Cortex of kidney (tissue), 1 donor: ENCODE data around the gene GPC2.
"Not testable (repeated sequence)": the region's sequence is repeated elsewhere in the genome, so short reads cannot be mapped to it uniquely, and the experiment has no call there.

Source experiments
- DNase-seq: peaks from one replicate; lab custom pipeline; 2025; lab: John Stamatoyannopoulos, UW

Gene GPC2

GRCh38 chr7:100200693-100201092 is 23.5 kb upstream of the GPC2 start:
- DNase-seq = no peak

DNA sequence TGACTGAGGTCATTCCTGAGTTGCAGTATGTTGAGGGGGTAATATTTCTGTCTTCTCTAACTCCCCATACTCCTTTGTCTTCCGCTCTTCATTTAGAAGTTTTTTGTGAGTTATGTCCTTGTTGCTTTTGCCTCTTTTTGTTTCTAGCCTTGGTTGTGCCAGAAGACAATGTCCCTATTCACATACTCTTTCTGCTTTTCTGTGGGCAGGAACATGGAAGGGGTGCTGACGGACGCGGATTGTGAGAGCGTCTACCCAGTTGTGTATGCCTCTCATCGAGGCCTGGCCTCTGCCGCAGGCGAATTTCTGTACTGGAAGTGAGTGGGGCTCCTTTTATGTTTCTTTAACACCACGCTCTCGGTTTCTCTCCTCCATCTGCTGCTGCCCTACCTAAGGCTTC is 21.1 kb upstream of the GPC2 start:
- no peak for DNase-seq

- not testable (repeated sequence) for DNase-seq
Observed at GRCh38 chr7:100195901-100196322, 18.7 kb upstream of the GPC2 start.

DNA sequence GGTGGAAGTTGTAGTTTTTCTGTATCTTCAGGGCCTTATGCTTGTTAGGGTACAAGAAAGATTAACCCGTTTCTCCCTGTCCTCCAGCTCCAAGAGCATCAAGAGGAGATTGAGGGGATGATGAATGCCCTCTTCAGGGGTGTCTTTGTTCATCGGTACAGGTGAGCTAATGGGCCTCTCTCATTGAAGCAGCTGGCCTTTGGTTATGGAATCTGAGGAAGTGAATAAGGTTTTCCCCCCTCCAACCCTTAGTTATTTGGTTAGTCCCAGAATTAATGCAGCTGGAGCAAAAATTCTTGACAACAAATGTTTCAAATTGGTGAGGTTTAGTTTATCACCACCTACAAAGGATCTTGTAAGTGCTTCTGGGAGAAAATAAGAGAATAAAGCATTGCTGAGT is 18.0 kb upstream of the GPC2 start:
- no peak for DNase-seq

GRCh38 chr7:100192969-100193368 is 15.8 kb upstream of the GPC2 start:
- no peak for DNase-seq

DNA sequence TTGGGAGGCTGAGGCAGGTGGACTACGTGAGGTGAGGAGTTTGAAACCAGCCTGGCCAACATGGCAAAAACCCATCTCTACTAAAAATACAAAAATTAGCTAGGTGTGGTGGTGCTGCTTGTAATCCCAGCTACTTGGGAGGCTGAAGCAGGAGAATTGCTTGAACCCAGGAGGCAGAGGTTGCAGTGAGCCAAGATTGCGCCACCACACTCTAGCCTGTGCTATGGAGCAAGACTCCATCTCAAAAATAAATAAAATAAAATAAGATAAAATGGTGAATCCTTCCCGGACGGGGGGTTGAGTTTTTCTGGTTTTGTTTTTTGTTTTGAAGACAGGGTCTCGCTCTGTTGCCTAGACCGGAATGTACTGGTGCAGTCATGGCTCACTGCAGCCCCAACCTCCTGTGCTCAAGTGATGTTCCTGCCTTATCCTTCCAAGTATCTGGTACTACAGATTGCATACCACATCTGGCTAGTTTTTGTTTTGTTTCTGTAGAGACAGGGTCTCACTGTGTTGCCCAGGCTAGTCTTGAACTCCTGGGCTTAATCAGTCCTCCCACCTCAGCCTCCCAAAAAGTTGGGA is 15.2 kb upstream of the GPC2 start:
- DNase-seq = not testable (repeated sequence)

DNA sequence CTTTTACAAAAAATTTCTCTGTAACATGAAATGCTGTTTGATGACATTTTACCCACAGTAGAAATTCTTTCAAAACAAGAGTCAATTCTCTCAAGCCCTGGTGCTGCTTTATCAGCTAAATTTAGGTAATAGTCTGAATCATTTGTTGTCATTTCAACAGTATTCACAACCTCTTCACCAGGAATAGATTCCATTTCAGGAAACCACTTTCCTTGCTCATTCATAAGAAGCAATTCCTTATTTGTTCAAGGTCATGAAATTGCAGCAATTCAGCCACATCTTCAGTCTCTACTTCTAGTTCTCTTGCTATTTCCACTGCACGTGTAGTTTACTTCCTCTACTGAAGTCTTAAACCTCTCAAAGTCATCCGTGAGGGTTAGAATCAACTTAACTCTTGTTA is 14.6 kb upstream of the GPC2 start:
- DNase-seq = no peak

- no peak for DNase-seq
Observed at GRCh38 chr7:100190048-100190711, 13.0 kb upstream of the GPC2 start.

GRCh38 chr7:100189061-100189460 is 11.9 kb upstream of the GPC2 start:
- DNase-seq = no peak

GRCh38 chr7:100185726-100186125 is 8.5 kb upstream of the GPC2 start:
- DNase-seq = no peak

DNA sequence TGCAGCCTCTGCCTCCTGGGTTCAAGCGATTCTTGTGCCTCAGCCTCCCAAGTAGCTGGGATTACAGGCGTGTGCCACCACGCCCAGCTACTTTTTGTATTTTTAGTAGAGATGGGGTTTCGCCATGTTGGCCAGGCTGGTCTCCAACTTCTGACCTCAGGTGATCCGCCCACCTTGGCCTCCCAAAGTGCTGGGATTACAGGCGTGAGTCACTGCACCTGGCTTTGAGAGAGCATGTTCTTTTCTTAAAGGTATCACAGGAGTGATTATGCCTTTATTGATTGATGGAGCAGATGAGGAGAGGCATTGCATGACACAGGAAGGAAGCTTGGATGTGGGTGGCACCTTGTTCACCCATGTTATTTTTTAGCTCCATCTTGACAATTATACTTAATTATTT is 5.9 kb upstream of the GPC2 start:
- DNase-seq = not testable (repeated sequence)

- DNase-seq = not testable (repeated sequence)
Observed at GRCh38 chr7:100182616-100183015, 5.4 kb upstream of the GPC2 start.

DNA sequence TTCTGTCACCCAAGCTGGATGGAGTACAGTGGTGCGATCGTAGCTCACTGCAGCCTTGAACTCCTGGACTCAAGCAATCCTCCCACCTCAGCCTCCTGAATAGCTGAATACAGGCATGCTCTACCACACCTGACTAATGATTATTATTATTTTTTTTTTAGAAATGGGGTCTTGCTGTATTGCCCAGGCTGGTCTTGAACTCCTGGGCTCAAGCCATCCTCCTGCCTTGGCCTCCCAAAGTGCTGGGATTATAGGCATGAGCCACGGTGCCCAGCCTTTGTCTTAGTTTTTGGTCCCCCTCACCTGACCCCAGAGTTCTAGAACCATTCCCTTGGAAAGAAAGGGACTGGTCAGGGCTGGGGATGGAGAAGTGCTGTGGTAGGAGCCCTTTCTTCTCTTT is 2.9 kb upstream of the GPC2 start:
- DNase-seq = not testable (repeated sequence)

DNA sequence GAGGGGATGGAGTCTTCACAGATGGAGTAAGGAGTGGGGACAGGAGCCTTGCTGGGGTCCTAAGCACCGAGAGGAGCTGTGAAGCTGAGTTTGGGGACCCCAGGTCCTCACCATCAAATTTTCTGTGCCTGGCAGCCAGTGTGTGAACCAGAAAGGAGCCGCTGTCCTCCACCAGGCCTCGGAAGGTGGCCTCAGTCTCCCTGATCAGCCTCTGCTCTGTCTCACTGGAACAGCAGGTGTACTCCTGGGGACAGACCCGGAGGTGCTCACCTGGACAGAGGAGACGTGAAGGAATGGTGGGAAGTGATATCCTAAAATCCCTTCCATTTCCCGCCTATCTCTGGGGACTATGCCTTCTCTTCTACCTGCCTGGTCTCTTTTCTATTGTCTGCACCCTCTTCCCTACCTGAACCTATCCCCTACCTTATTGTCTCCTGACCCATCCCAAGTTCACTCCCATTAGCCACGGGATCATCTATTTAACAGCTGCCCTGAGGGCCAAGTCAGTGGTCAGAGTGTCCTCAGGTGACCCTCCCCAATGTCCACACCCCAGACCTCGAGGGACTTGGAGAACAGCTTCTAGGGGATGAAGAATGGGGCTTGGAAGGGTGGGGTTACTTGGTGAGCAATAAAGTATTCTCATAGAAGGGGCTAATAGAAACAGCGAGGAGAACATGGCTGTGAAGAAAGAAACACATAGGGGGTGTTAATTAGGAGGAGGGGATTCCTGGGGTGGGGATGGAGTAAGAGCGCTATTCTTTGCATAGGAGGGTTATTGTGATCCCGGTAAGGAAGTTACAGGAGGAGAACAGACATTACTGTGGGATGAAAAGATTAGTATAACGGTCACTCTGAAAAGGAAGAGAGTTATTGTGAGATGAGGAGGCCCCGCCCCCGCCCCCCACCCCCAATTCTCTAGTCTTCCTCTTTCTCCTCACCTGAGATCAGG is 811 bp downstream of the GPC2 start:
- no peak for DNase-seq

- DNase-seq = no peak
Observed at GRCh38 chr7:100175296-100175935, 1.8 kb downstream of the GPC2 start.

- DNase-seq = no peak
Observed at GRCh38 chr7:100174582-100174981, 2.6 kb downstream of the GPC2 start.

DNA sequence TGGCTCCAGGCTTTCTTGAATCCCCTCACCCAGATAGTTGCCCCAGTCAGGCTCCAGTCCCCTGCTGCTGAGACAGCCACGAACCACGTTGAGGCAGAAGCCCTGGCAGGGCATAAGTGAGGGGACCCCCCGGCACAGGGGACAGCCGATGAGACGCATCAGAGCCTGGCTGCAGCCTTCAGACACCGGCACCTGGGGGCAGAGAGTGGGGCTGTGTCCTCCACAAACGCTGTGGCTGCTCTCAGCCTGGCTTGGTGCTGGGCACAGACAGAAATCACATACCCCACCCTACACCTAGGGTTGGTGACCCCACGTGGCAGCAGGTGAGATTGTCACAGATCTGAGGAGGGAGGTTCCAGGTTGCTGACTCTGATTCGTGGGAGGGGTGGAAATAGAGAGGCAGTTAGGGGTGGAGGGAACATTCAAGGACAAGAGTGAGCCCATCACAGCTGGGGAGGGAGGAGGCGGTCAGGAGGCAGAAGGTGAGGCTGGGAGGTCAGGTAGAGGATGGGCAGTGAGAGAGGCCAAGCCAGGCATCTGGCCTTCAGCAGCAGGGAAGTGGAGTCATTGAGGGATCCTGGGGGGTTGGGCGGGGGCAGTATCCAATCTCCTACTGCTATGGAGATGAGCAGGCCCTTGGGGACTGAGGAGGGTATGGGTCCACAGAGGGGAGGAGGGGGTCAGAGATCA is 3.2 kb downstream of the GPC2 start:
- no peak for DNase-seq

DNA sequence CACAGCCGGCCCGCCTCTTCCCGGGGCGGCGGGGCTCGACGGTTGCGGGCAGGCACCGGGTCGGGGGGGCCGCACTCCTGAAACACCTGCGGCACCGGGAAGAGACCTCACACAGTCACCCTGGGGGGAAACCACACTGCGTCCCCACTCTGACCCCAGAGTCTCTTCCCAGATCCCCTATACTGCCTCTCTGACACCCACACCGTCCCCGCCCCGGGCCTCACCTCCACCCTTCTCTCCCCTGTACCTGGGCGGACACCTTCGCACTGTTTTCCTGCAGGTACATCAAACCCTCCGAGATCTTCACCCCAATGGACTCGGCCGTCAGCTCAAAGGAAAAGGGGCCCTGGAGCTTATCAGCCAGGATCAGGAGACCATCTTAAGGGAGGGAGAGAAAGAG is 5.3 kb downstream of the GPC2 start:
- no peak for DNase-seq

GRCh38 chr7:100171087-100171681 is 6.0 kb downstream of the GPC2 start:
- no peak for DNase-seq

GRCh38 chr7:100170101-100170897 is 6.9 kb downstream of the GPC2 start:
- no peak for DNase-seq
